H9 (cell line): ENCODE results near the gene AKT1. TPM values are rescaled to one million over a fixed set of nuclear protein-coding genes. Genes with fewer than 3 reads are reported as not detected.
A peak's percentile ranks its signal among the peaks of the same experiment; 100 is the strongest.

Experiments used
- DNase-seq: peaks from one replicate; pipeline ENCODE4 v3.0.0-alpha.2; 2017
- H2AFZ ChIP-seq: one replicate; pipeline ENCODE4 v1.6.1; 2013; ENCODE audit warnings: mild to moderate bottlenecking, low read length, control low read depth, moderate library complexity
- H2AK5ac ChIP-seq: 2 replicates; pipeline ENCODE4 v1.6.1; 2013; ENCODE audit warnings: low read length, control low read depth, mixed read lengths; ENCODE audit not compliant: insufficient read length
- H2BK120ac ChIP-seq: one replicate; pipeline ENCODE4 v1.6.1; 2013; ENCODE audit warnings: low read depth, mild to moderate bottlenecking, low read length, control low read depth, inconsistent platforms; ENCODE audit not compliant: poor library complexity, severe bottlenecking
- H2BK12ac ChIP-seq: 2 replicates; pipeline ENCODE4 v1.6.1; 2013; ENCODE audit warnings: low read length, control low read depth, mixed read lengths, low read depth; ENCODE audit not compliant: insufficient read length
- H2BK15ac ChIP-seq: 2 replicates; pipeline ENCODE4 v1.6.1; 2013; ENCODE audit warnings: low read depth, low read length, control low read depth
- H2BK20ac ChIP-seq: one replicate; pipeline ENCODE4 v1.6.1; 2013; ENCODE audit warnings: low read depth, mild to moderate bottlenecking, low read length, control low read depth, inconsistent platforms; ENCODE audit not compliant: poor library complexity, severe bottlenecking
- H2BK5ac ChIP-seq: 2 replicates; pipeline ENCODE4 v1.6.1; 2013; ENCODE audit warnings: low read length, control low read depth, mixed read lengths; ENCODE audit not compliant: insufficient read length
- H3K14ac ChIP-seq: 2 replicates; pipeline ENCODE4 v1.6.1; 2013; ENCODE audit warnings: low read length, control low read depth; ENCODE audit not compliant: insufficient read depth
- H3K18ac ChIP-seq: 2 replicates; pipeline ENCODE4 v1.6.1; 2013; ENCODE audit warnings: low read depth, mild to moderate bottlenecking, mixed read lengths, low read length, control low read depth; ENCODE audit not compliant: insufficient read length
- H3K23ac ChIP-seq: 2 replicates; pipeline ENCODE4 v1.6.1; 2013; ENCODE audit warnings: low read length, control low read depth, mixed read lengths, low read depth; ENCODE audit not compliant: insufficient read length
- H3K23me2 ChIP-seq: 2 replicates; pipeline ENCODE4 v1.6.1; 2013; ENCODE audit warnings: low read depth, mild to moderate bottlenecking, mixed read lengths, low read length, control low read depth; ENCODE audit not compliant: insufficient read length, poor library complexity, severe bottlenecking
- H3K27ac ChIP-seq: 2 replicates; pipeline ENCODE4 v1.5.1; 2013; ENCODE audit warnings: low read length, control low read depth, mixed read lengths, low read depth; ENCODE audit not compliant: insufficient read length
- H3K27me3 ChIP-seq: 2 replicates; pipeline ENCODE4 v1.6.1; 2013; ENCODE audit warnings: low read length, control low read depth, inconsistent platforms; ENCODE audit not compliant: insufficient read depth
- H3K4ac ChIP-seq: 2 replicates; pipeline ENCODE4 v1.6.1; 2013; ENCODE audit warnings: low read depth, mild to moderate bottlenecking, control low read depth, inconsistent platforms, low read length, moderate library complexity
- H3K4me1 ChIP-seq: 2 replicates; pipeline ENCODE4 v1.6.1; 2013; ENCODE audit warnings: low read length, control low read depth, inconsistent platforms; ENCODE audit not compliant: insufficient read depth
- H3K4me2 ChIP-seq: 2 replicates; pipeline ENCODE4 v1.6.1; 2013; ENCODE audit warnings: low read length, control low read depth, mixed read lengths; ENCODE audit not compliant: insufficient read length, insufficient read depth
- H3K56ac ChIP-seq: 2 replicates; pipeline ENCODE4 v1.6.1; 2013; ENCODE audit warnings: low read depth, mild to moderate bottlenecking, mixed read lengths, low read length, control low read depth; ENCODE audit not compliant: insufficient read length
- H3K79me1 ChIP-seq: 2 replicates; pipeline ENCODE4 v1.6.1; 2013; ENCODE audit warnings: low read depth, mild to moderate bottlenecking, moderate library complexity, low read length, control low read depth, inconsistent platforms; ENCODE audit not compliant: insufficient read depth, poor library complexity, severe bottlenecking
- H3K79me2 ChIP-seq: 2 replicates; pipeline ENCODE4 v1.6.1; 2013; ENCODE audit warnings: low read length, control low read depth, inconsistent platforms; ENCODE audit not compliant: insufficient read depth
- H3K9ac ChIP-seq: 2 replicates; pipeline ENCODE4 v1.6.1; 2013; ENCODE audit warnings: low read length, control low read depth, mixed read lengths; ENCODE audit not compliant: insufficient read length; ENCODE audit errors: extremely low read depth
- H3K9me3 ChIP-seq: one replicate; pipeline ENCODE4 v1.6.1; 2013; ENCODE audit warnings: low read depth, low read length, inconsistent platforms; ENCODE audit not compliant: control insufficient read depth
- H3T11ph ChIP-seq: one replicate; pipeline ENCODE4 v1.6.1; 2013; ENCODE audit warnings: mild to moderate bottlenecking, low read length, control low read depth, inconsistent platforms
- H4K20me1 ChIP-seq: one replicate; pipeline ENCODE4 v1.6.1; 2013; ENCODE audit not compliant: control insufficient read depth, insufficient read length, insufficient read depth
- H4K5ac ChIP-seq: 2 replicates; pipeline ENCODE4 v1.6.1; 2013; ENCODE audit warnings: low read depth, mild to moderate bottlenecking, mixed read lengths, low read length, control low read depth; ENCODE audit not compliant: insufficient read length
- H4K8ac ChIP-seq: replicated peaks from 2 replicates; pipeline ENCODE4 v1.6.1; 2013; ENCODE audit warnings: low read length, control low read depth, mixed read lengths, low read depth; ENCODE audit not compliant: insufficient read length
- H4K91ac ChIP-seq: 2 replicates; pipeline ENCODE4 v1.6.1; 2013; ENCODE audit warnings: low read depth, mild to moderate bottlenecking, moderate library complexity, mixed read lengths, low read length, control low read depth; ENCODE audit not compliant: insufficient read length
- H3K27ac Mint-ChIP-seq, 3 experiments: 2 replicates in 2 of 3; 3 replicates in 1 of 3; pipeline ENCODE4 v1.8.0; 2020 to 2021; ENCODE audit warnings: mixed read lengths in 3 of 3, mild to moderate bottlenecking in 1 of 3, moderate library complexity in 1 of 3
- H3K27me3 Mint-ChIP-seq: 2 replicates; pipeline ENCODE4 v1.8.0; 2021; ENCODE audit warnings: low read depth, mild to moderate bottlenecking, moderate library complexity, mixed read lengths
- H3K36me3 Mint-ChIP-seq, 3 experiments: 2 replicates in 2 of 3; 3 replicates in 1 of 3; pipeline ENCODE4 v1.8.0; 2020 to 2021; ENCODE audit warnings: low read depth in 3 of 3, mixed read lengths in 3 of 3; ENCODE audit not compliant: insufficient read depth in 1 of 3
- H3K4me1 Mint-ChIP-seq, 2 experiments: 2 replicates each; pipeline ENCODE4 v1.8.0; 2020; ENCODE audit warnings: mixed read lengths in 2 of 2
- H3K4me3 Mint-ChIP-seq, 2 experiments: 2 replicates in 1 of 2; 3 replicates in 1 of 2; pipeline ENCODE4 v1.8.0; 2020 to 2021; ENCODE audit warnings: mild to moderate bottlenecking in 2 of 2, mixed read lengths in 2 of 2, moderate library complexity in 1 of 2
- H3K9me3 Mint-ChIP-seq, 2 experiments: 2 replicates in 1 of 2; 3 replicates in 1 of 2; pipeline ENCODE4 v1.8.0; 2020; ENCODE audit warnings: mild to moderate bottlenecking in 2 of 2, mixed read lengths in 2 of 2, moderate library complexity in 1 of 2
- WGBS: extraction: QIAGEN DNeasy Blood & Tissue Kit; methylation state at CpG from one replicate; pipeline ENCODE4 v1.1.7; 2013; ENCODE audit warnings: missing lambda C conversion rate, low lambda C conversion rate, mixed read lengths; ENCODE audit not compliant: insufficient read length; ENCODE audit errors: extremely low coverage; 5-methylcytosine and 5-hydroxymethylcytosine counted together
- total RNA-seq: library from RNA; stranded (reverse); gene quantifications from 2 replicates; pipeline ENCODE4 v1.2.1, GENCODE V29; 2021
- TF ChIP-seq, protein P1 (sequence below): fragments of 200-600 bp; sonication (generic); conservative IDR thresholded peaks from 3 replicates; pipeline ENCODE4 v1.8.0; 2021; ENCODE audit warnings: antibody characterized with exemption, mild to moderate bottlenecking

Gene AKT1
- total RNA-seq, 1 experiment from 2014 or later, result 101 TPM

DNA sequence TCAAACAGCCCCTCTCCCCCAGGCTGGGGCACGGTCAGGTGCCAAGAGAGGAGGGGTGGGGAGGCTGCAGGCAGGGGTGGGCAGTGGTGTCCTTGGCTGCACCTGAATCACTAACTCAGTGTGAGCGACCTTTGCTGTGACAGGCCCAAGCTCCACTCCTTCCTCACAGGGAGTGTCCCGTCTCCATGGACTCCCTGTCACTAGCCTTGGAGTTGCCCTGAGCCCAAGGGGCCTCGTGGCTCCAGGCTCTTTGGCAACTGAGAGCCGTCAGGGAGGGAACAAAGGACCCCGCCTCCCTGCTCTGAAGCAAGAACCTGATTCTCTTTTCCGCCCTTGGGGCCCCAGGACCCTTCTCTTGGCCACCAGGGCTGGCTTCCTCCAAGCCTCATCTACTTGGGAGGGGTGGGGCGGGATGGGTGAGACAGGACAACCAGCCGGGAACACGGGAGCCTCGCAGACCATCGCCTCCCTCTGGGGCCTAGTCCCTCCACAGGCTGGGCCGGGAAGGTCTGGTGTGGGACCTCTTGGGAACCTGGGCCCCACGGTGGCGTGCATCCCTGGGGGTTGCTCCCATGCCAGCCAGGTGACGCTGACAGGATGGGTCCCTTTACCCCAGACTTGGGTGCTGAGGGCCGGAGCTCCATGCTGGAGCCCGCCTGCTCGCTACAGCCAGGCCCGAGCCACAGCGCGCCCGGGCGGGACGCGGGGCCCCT, 72.5 kb downstream of the AKT1 start:
- Mint-ChIP-seq H3K27ac (no peak overlapping the region), H3K4me3 (no peak overlapping the region; a peak in 2 of 5 replicates), H3K27me3 (peaks cover 17% of the 10 kb centered on the region), H3K4me1 (peaks cover 6 to 9% of the 10 kb centered on the region in 2 experiments), H3K9me3 (no peaks in the 10 kb centered on the region; a peak in 1 of 5 replicates), H3K36me3 (peaks cover 3 to 7% (median 6%) of the 10 kb centered on the region in 3 experiments; a peak in 5 of 7 replicates)
- Histone ChIP-seq H3K79me1 (no peaks in the 10 kb centered on the region), H4K20me1 (peaks cover 3% of the 10 kb centered on the region), H3K27ac (no peak overlapping the region), H2AK5ac (no peak overlapping the region), H3K4me2 (peak overlapping the region; percentile 63), H2BK5ac (no peak overlapping the region), H3K23ac (no peak overlapping the region), H4K5ac (no peak overlapping the region), H3K56ac (no peak overlapping the region), H4K8ac (no peak overlapping the region), H3K79me2 (no peaks in the 10 kb centered on the region), H2BK20ac (no peak overlapping the region), H3K9ac (no peak overlapping the region), H2AFZ (no peak overlapping the region), H2BK12ac (no peak overlapping the region), H3T11ph (no peak overlapping the region), H3K4ac (no peak overlapping the region), H2BK15ac (no peak overlapping the region), H2BK120ac (no peak overlapping the region), H4K91ac (no peak overlapping the region), H3K27me3 (no peaks in the 10 kb centered on the region), H3K4me1 (no peaks in the 10 kb centered on the region), H3K23me2 (no peaks in the 10 kb centered on the region), H3K18ac (no peak overlapping the region), H3K14ac (no peak overlapping the region), H3K9me3 (no peaks in the 10 kb centered on the region)
- WGBS, result no CpG with 5 or more reads among the region's 26 CpGs
- TF ChIP-seq, protein P1, sequence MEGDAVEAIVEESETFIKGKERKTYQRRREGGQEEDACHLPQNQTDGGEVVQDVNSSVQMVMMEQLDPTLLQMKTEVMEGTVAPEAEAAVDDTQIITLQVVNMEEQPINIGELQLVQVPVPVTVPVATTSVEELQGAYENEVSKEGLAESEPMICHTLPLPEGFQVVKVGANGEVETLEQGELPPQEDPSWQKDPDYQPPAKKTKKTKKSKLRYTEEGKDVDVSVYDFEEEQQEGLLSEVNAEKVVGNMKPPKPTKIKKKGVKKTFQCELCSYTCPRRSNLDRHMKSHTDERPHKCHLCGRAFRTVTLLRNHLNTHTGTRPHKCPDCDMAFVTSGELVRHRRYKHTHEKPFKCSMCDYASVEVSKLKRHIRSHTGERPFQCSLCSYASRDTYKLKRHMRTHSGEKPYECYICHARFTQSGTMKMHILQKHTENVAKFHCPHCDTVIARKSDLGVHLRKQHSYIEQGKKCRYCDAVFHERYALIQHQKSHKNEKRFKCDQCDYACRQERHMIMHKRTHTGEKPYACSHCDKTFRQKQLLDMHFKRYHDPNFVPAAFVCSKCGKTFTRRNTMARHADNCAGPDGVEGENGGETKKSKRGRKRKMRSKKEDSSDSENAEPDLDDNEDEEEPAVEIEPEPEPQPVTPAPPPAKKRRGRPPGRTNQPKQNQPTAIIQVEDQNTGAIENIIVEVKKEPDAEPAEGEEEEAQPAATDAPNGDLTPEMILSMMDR, result no peak
- DNase-seq, result peak; percentile 55
